ENCODE results near the gene POPDC3. TPM values are rescaled to one million over a fixed set of nuclear protein-coding genes. Genes with fewer than 3 reads are reported as not detected.

Gene POPDC3
- total RNA-seq, 1 experiment from 2014 or later: 7.9 TPM

- Mint-ChIP-seq H3K4me3 (ENCODE audit: unreplicated experiment) (no peak overlapping the region), H3K9me3 (ENCODE audit: unreplicated experiment) (no peaks in the 10 kb centered on the region), H3K36me3 (ENCODE audit: insufficient read depth, unreplicated experiment) (no peaks in the 10 kb centered on the region), H3K27me3 (ENCODE audit: insufficient read depth, unreplicated experiment) (no peaks in the 10 kb centered on the region), H3K4me1 (ENCODE audit: insufficient read depth, unreplicated experiment) (peaks cover 14% of the 10 kb centered on the region), H3K27ac (ENCODE audit: low read depth, unreplicated experiment) (no peak overlapping the region)
- intact Hi-C loops (cut with micrococcal nuclease): no loop called here
- DNase-seq (ENCODE audit: unreplicated experiment): no peak
- ChIA-PET CTCF (no interaction called here), POLR2A (no interaction called here)
- no TSS peak for BruUV-seq (replicated peaks)
- TF ChIP-seq CTCF (IDR thresholded peaks at IDR 0.05; ENCODE audit: unreplicated experiment): no peak
Observed at GRCh38 chr6:105214668-105215067, 34.9 kb upstream of the POPDC3 start.

GRCh38 chr6:105213272-105213671 is 33.5 kb upstream of the POPDC3 start:
- intact Hi-C loops (cut with micrococcal nuclease): no loop called here
- CTCF ChIA-PET: no interaction called here
- Mint-ChIP-seq H3K4me1 (ENCODE audit: insufficient read depth, unreplicated experiment) (peaks cover 23% of the 10 kb centered on the region), H3K27me3 (ENCODE audit: insufficient read depth, unreplicated experiment) (no peaks in the 10 kb centered on the region), H3K27ac (ENCODE audit: low read depth, unreplicated experiment) (no peak overlapping the region), H3K36me3 (ENCODE audit: insufficient read depth, unreplicated experiment) (no peaks in the 10 kb centered on the region), H3K9me3 (ENCODE audit: unreplicated experiment) (peaks cover 7% of the 10 kb centered on the region), H3K4me3 (ENCODE audit: unreplicated experiment) (no peak overlapping the region)
- no peak for TF ChIP-seq CTCF (IDR thresholded peaks at IDR 0.05; ENCODE audit: unreplicated experiment)
- BruUV-seq (replicated peaks): no TSS peak
- POLR2A ChIA-PET: no interaction called here
- no peak for DNase-seq (ENCODE audit: unreplicated experiment)

GRCh38 chr6:105212587-105212986 is 32.8 kb upstream of the POPDC3 start:
- CTCF ChIA-PET: no interaction called here

GRCh38 chr6:105211831-105212230 is 32.0 kb upstream of the POPDC3 start:
- POLR2A ChIA-PET: no interaction called here
- peak; percentile 27 for DNase-seq (ENCODE audit: unreplicated experiment)
- CTCF ChIA-PET: no interaction called here
- BruUV-seq (replicated peaks): no TSS peak
- intact Hi-C loops (cut with micrococcal nuclease): no loop called here
- Mint-ChIP-seq H3K36me3 (ENCODE audit: insufficient read depth, unreplicated experiment) (no peaks in the 10 kb centered on the region), H3K9me3 (ENCODE audit: unreplicated experiment) (peaks cover 7% of the 10 kb centered on the region), H3K27ac (ENCODE audit: low read depth, unreplicated experiment) (no peak overlapping the region), H3K27me3 (ENCODE audit: insufficient read depth, unreplicated experiment) (no peaks in the 10 kb centered on the region), H3K4me1 (ENCODE audit: insufficient read depth, unreplicated experiment) (peaks cover 23% of the 10 kb centered on the region), H3K4me3 (ENCODE audit: unreplicated experiment) (no peak overlapping the region)
- no peak for TF ChIP-seq CTCF (IDR thresholded peaks at IDR 0.05; ENCODE audit: unreplicated experiment)

More at GRCh38 chr6:105212587-105212986, 32.8 kb upstream of the POPDC3 start:
- Mint-ChIP-seq H3K27me3 (ENCODE audit: insufficient read depth, unreplicated experiment) (no peaks in the 10 kb centered on the region), H3K36me3 (ENCODE audit: insufficient read depth, unreplicated experiment) (no peaks in the 10 kb centered on the region), H3K4me1 (ENCODE audit: insufficient read depth, unreplicated experiment) (peaks cover 23% of the 10 kb centered on the region), H3K4me3 (ENCODE audit: unreplicated experiment) (no peak overlapping the region), H3K9me3 (ENCODE audit: unreplicated experiment) (peaks cover 7% of the 10 kb centered on the region), H3K27ac (ENCODE audit: low read depth, unreplicated experiment) (no peak overlapping the region)
- POLR2A ChIA-PET: no interaction called here
- DNase-seq (ENCODE audit: unreplicated experiment): no peak
- BruUV-seq (replicated peaks): no TSS peak
- no peak for TF ChIP-seq CTCF (IDR thresholded peaks at IDR 0.05; ENCODE audit: unreplicated experiment)
- intact Hi-C loops (cut with micrococcal nuclease): no loop called here
